Stimulated activated CD8-positive, alpha-beta memory T cell treated with anti-CD3 and anti-CD28 coated beads, Interleukin-4, amount 100 ng/mL, for 24 hours (primary cell): ENCODE data around the gene SULT4A1.

ENCODE experiments used
- DNase-seq: peaks from one replicate; pipeline ENCODE4 v3.0.0-alpha.2; 2020; ENCODE audit warnings: low read depth

SULT4A1 gene

DNA sequence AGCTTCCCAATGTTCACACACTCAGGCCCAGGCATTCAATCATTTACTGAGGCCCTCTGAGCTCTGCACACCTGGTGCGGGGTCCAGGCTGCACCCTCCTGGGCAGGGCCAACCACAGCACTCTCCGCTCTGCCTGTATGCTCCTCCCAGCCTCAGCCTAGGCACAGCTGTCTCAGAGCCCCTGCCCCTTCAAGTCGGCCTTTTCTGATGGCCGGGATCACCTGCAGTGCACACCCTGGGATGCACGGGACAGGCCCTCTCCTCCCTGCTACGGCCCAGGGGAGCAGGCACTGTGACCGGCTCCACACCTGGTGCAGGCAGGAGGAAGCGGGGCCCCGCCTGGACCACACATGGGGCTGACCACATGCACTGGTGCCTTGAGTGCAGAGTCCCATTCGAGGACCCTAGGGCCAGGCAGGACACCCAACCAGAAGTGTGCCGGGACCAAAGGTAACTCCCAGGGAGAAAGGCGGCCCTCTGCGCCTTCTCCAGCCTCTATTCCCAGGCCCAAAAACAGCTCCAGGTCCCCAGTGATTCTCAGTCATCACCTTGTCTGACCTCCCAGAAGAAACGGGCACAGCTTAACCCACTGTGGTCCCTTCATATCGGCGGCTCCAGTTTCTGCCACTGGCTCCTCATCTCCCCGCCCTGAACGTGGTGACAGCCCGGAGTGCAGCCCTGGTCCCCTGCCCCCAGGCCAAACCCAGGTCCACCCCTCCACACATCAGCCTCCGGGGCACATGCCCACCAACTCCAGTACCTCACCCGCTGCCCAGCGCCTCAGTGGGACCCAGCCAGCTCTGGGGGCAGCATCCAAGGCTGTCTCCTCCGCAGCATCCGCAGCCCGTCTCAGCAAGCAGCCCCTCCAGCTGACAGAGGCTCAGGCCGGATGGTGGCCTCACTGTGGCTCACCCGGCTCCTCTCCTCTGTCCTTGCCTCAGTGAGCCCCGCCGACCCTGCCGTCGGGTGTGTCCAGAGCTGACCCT is 17.5 kb downstream of the SULT4A1 start:
- DNase-seq = no peak

DNA sequence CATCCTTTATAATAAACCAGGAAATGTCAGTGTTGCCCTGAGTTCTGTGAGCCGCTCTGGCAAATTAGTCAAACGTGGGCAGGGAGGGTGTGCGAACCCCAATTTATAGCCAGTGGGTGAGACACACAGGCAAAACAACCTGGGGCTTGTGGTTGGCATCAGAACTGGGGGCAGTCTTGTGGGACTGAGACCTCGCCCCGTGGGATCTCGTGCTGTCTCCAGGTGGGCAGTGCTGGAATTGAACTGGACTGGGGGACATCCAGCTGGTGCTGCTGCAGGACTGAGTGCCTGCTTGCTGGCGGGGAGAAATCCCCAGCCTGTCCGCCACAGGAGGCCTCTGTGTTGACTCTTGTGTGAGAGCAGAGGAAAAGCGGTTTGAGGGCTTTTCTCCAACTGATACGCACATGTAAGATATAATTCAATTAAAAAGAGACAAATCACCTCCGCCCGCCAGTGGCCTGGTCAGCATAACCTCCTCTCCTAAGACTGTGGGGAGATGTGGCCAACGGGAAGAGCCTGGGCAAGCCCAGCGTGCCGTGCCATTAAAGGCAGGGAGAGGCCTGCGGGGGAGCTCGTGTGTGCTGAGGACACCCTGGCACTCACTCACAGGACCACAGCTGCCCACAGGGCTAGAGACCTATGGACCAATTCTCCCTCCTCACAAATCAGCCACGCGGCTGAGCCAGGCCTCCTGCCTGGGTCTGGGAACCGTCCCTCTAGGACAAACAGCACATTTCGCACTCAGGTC is 18.4 kb downstream of the SULT4A1 start:
- DNase-seq = no peak

DNA sequence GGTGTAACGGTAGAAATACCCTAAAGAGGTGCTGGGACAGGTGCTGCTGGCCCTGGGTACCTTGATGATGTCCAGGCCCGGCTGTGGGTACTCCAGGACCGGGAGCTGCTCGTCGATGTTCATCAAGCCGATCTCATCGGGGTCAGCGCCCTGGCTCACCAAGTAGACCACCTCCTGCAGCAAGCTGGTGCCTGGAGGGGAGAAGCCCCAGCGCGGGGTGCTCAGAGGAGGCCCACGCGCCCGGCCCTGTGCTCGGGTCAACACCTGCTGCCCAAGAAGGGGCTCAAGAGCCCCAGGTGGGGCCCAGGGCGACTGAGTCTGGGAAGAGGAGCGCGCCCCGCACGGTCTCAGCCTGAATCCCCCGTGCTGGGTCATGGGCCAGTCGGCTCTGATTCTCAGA is 20.6 kb downstream of the SULT4A1 start:
- DNase-seq = no peak

DNA sequence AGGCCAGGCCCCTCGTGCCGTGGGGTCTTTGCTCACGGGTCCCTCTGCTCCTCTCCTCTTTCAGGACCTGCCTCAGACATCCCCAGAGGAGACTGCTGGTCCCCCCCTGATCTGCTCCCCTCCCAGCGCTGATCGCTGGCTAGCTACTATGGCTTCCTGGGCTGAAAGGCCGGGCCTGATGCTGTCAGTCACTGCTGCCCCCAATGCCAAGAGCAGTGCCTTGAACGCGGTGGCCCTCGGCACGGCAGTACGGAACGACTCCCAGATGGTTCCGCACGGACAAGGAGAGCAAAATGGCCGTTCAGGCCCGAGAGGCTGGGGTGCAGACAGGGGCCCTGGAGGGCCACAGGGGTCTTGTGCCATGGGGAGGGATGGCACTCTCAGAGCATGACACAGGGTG is 21.5 kb downstream of the SULT4A1 start:
- no peak for DNase-seq

DNA sequence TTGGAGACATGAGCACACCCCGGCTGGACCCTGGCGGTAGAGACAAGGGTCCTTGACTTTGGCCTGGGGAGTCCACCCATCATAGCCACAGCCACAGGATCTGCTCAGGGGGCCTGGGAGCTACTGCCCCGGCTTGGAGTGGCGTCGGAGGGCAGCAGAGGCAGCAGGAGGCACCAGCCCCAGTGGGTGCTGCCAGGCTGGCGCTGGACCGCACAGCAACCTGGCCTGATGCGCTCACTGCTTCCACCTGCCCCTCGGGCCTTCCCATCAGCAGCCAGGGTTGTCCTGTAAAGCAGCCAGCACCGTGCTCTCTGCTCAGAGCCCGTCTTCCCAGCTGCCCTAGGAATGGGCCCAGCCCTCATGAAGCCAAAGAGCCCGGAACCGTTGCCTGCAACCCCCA is 21.9 kb downstream of the SULT4A1 start:
- DNase-seq = no peak

DNA sequence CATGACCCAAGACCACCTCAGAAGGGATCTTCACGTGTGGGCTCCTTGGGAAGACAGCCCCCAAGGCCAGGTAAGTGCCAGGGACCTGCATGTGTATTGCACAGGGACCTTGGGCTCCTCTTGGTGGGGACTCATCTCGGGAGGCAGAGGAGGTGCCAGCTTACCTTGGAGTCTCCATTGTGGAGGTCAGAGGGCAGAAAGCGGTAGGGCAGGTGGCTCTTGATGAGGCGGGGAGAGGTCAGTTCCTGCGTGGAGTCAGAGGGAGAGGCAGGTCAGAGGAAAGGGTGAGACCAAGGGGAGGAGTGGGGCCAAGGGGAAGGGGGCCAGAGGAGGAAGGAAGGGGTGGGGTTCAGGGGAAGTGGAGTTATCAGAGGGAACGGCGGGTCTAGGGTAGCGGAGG is 22.5 kb downstream of the SULT4A1 start:
- no peak for DNase-seq

DNA sequence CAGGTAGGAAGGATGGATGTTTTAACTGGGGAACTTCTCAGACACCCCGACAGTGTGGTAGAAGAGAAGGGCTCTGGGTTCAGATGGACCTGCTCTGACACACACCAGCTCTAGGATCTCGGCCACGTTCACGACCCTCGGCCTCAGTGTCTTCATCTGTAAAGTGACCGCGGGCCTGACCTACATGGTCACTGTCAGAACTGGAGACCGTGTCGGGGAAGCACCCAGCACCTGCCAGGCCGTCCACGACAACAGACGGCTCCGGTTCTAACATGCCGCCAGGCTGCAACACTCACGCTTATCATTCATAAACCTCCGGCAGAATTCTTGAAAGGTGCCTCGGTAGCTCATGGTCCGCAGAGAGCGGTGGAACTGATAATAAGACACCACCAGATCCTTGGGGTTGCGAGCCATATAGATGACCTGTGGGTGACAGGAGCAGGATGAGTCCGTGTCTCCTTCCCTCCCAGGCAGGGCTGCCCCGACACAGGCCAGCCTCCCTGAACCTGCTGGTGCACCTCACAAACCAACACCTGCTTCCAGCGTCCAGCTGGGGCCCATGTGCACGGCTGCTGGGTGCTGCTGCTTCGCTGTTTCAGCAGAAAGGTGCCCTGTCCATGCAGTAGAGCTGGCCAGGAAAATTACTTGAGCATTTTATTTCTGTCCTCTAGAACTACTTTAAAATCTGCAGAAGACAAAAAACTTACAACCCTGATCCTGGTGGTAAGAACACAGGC is 23.6 kb downstream of the SULT4A1 start:
- DNase-seq = no peak

DNA sequence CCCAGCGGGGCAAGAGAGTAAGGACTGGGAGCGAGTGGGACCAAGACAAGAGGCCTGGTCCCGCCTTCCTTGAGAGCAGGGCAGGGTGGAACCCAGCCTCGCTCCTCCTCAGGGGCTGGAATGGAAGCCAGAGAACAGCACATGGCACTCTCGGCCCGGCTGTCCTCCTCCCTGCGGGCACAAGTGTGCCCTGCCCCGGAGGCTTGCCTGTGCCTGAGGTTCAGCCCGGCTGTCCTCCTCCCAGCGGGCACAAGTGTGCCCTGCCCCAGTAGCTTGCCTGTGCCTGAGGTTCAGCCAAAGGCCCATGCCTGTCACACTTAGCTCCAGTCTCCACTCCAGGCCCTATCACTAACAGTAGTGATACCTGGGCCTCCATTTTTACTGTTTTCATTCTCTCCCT is 24.2 kb downstream of the SULT4A1 start:
- DNase-seq = no peak

DNA sequence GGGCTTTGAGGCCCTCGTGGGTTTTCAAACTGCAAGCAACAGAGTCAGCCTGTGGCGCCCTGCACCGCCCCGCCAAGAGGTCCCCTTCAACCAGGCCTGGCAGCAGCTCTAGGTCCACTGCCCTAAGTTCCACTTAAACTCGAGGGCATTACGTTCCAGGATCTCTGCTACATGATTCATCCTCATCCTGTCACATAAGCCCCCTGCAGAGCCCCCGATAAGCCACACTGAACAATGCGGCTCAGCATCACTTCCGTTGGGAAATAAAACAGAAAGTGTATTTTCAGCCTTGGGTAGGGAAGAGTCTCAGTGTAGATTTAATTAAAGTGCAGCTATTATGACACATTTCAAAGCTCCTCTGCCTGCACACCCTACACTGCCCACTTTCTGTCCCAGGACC is 24.6 kb downstream of the SULT4A1 start:
- no peak for DNase-seq

DNA sequence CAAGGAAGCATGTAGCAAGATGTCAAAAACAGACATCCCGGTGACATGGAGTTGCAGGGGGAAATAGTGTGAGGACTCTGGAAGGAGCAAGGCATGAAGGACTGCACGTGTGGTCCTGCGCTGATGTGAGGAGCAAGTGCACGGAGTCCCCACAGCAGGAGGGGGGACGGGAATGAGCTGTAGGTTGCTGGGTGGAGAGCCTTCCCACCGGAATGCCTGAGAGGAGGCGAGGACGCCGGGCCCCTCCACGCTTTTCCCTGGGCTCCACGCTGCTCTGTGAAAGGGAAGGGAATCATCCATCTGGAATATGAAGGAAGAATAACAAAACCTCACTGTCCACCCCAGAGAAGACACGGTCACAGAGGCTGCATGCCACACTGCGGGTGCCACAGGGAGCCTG is 26.6 kb downstream of the SULT4A1 start:
- DNase-seq = no peak

DNA sequence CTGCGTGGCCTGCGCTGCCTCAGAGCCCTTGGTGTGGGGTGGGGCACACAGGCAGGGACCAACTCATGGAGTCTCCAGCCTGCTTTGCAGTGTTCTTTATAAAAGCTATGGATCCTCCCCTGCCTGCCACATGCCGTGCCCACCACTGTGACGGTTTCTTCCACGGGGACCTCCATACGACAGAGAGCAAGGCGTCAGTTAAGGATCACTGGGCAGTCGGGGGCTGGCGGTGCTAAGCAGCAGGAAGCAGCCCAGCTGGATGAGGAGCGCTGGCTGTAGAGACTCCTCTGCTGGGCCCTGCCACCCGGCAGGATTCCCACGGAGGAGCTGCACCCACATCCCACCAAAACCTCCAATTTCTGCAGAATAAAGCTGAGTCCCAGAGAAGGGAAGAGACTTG is 27.1 kb downstream of the SULT4A1 start:
- no peak for DNase-seq

DNA sequence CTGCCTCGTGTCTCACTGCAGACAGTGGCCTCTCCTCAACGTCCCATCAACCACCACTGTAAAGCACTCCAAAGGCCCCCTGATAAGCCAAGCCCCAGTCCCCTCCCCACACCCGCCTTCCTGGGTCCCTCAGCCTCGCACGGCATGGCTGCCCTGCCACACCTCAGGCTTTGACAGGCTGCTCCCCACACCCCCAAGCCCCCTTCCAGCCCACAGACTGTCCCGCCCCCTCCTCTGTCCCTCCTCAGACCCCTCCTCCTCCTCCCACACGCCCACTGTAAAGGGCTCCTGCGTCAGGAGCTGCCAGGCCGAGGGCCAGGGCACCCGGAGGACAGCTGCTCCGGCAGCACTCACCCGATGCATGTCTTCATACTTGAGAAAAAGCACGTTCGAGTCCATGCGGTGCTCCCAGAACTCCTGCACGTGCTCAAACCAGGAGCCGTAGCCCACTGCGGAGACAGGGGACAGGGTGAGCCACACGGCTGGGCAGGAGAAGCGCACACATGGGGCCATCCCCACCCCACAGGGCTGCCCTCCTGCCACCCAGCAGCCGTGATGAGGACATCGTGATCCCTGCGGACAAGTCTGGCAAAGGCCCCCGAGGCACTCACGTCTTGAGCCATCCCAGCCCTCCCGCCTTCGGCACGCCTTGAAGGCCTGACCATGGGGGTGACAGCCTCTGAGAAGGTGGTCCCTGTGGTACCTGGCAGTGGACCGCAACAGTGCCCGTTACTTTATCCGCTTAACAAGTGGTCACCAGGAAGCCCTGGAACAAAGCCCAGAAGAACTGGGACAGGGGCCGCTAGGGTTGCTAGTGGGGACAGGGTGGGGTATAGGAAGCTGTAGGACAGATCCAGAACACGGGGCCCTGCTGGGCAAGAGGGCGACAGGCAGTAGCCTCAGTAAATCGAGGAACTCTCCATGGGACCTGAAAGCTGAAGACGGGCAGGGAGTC is 28.8 kb downstream of the SULT4A1 start:
- no peak for DNase-seq

DNA sequence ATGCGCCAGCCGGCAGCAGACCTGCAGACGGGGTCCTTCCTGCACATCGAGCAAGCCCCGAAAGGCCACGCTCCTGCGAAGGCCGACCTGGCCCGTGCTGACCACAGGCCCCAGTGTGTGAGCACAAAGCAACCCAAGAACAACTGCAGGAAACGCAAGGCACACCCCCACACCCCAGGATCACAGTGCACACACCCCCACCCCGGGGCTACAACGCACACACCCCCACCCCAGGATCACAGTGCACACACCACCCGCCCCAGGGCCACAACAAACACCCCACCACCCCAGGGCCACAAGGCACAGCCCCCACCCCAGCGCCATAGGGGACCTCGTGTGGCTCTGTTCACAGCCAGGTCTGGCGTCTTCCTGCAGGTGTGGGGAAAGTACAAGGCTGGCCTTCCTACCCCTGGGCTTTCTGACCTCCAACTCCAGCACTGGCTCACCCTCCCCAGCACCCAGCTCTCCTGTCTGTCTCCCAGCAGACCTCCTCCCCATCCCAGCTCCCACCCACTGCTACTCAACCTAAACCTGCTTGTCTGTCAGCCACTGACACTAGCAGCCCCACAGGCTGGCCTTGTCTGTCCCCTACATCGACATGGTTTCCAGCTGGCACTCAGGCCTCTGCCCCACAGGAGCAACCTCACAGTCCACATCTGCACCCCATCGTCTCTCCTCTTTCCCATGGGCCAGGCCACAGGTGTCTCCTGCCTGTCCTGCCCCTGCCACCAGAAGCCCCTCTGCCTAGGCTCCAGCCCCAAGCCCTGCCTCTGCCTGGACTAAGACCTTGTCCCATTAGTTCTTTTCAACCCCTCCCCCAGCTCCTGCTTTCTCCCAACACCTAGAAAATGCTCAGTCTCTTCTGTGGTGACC is 29.7 kb downstream of the SULT4A1 start:
- DNase-seq = no peak

DNA sequence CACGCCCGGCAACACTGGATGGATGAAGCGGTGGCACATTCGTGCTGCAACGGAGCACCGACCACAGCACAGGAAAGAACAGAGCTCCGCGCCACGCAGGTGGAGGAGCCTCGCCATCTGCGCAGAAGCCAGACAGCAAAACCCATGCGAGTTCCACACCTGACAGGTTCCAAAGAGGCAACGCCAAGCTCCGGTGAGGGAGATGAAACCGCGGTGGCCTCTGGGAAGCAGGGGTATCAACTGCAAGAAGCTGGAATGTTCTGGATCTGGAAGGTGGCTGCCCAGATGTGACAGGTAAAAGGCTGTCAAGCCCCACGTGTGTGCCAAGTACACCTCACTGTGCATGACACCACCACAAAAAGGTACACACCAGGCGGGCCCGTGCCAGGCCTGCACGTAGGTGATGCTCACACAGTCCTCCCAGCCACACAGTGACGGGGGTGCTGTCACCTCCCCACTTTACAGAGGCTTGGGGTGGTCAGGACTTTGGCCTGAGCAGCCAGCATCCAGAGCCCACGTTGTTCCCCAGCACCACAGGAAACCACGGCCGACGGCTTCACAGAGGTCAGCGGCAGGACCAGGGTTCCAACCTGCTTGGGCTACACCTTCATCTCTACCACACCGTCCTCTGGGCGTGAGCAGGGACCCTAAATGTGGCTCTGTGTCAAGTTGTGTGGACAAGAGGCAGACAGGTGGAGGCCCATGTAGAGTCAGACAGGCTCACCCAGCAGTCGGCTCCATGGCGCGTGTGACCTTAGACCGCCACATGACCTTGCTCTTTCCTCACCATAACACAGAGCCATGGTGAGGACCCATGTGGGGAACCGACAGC is 30.5 kb downstream of the SULT4A1 start:
- DNase-seq = no peak

DNA sequence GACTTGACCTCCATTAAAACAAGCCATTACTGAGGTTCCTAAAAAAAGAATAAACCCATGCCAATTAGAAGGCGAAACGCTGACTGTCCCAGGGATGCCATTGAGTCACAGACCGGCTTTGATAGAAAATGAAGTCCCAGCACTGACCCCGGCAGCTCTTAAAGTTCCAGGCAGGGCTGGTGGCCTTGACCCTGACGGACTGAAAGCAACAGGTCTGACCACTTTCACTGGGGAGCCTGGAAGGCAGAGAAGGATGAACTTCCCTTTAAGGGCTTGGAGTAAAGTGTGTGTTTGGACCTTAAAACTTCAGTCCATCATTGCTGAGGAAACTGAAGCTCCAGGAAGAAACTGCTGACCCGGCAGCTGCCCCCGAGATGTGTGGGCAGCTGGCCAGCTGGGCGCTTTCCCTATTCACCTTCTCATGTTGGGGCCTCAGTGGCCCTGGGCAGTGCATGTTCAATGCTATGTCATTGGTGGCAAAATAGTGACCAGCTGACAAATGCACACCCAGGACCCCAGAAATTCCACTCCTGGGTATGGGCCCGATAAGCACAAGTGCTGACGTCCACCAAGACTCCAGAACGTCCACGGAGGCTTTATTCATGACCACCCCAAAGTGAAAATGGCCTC is 31.3 kb downstream of the SULT4A1 start:
- DNase-seq = no peak

DNA sequence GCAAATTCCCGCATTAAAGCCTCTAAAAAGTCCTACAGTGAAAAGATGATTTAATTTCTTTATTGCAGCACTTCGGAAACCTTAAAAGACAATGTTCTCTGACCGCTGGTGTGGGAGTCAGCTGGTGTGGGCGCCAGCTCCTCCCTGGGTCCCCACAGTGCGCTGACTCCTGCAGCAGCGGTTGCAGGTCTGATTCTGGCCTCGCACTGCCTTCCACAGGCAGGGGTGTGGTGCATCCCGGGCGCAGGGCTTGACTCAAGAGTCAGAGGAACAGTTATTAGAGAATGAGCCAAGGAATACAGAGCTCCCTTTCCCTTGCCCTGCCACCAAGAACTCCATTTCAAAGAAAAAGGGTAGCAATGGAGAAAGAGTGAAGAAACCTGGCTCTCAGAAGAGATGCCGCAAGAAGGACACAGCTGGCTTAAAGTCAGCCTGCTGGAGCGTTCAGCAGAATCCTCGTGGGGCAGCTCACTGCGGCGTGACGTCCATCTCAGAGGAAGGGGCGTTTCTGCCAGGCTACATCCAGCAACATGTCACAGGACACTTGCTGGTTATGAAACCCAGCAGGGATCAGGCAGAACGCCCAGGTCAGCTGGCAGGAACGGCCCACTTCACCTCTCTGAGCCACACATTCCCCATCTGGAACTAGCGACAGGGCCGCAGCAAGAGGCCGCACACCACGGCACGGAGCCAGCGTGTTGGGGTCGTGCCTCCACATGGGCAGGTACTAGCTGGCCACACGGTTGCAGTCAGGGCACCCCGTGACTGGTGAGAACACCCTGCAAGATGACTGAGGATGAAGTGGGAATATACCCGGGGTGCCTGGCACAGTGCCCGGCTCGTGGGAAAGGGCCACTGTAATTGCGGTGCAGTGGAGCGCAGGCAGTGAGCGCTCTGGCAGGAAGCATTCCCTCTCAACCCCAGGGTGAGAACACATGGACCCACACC is 32.1 kb downstream of the SULT4A1 start:
- DNase-seq = no peak

DNA sequence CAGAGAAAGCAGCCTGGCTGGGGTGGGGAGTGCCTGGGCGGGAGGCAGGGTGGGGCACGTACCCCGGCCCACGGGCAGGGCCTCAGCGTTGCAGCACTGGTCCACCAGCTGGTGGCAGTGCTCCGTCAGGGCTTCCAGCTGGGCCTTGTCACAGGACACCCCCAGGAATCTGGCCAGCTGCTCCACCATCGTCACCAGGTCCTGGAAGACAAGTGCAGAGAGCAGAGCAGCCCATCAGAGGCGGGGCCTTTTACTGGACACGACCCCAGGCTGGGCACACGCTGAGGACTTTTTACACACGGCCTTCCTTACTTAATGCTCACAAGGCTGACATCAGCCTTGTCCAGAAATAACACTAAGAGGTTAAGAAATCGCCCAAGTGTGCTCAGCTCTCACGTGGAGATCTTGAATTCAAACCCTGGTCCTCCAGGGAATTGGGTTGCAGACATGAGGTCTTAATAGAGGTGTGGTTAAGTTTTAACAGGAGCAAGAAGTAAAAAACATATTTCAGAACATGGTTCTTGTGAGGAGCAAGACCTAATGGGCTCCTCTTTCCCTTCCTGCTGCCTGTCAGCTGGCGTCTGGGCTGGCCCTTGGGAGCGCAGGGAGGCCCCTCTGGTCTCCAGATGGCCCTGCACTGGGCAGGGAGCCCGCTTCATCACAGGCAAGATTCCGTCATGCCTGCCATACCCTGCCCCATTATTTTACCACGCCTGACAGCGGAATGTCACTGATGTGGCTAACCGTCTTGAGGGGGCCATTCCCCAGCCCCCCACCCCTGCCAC is 33.1 kb downstream of the SULT4A1 start:
- DNase-seq = no peak
